ENCODE results near the gene SCGB2B2. TPM values are rescaled to one million over a fixed set of nuclear protein-coding genes. Genes with fewer than 3 reads are reported as not detected.

SCGB2B2 gene
- total RNA-seq, 1 experiment from 2014 or later, result 0.20 TPM

- TF ChIP-seq, protein P1, sequence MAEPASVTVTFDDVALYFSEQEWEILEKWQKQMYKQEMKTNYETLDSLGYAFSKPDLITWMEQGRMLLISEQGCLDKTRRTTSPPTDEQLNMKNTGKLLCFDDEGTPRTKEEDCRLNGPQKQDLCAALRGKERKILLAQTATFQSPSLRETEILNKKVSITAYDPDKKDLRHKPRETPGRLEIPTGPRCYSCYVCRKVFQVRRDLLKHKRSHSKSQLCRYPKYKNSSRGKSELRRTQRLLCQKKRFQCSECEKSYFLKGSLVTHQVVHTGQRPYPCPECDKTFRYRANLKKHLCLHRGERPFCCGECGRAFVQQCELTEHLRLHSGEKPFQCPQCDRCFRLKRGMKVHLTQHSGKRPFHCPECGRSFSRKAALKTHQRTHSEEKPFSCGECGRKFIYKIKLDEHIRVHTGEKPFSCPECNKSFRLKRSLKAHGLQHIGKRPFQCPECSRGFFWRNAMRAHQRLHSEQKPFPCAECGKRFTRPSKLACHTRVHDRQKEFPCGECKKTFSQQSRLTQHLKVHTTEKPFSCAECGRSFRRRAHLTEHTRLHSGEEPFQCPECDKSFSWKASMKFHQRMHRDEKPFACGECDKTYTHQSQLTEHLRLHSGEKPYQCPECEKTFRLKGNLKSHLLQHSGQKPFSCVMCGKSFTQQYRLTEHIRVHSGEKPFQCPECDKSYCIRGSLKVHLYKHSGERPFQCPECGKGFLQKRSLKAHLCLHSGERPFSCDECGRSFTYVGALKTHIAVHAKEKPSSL (CRISPR knock-in tag; conservative IDR thresholded peaks at IDR 0.05), result no peak
- no peak for TF ChIP-seq ZNF396 (CRISPR knock-in tag; IDR thresholded peaks at IDR 0.05; ENCODE audit: borderline replicate concordance)
- TF ChIP-seq, protein P2, sequence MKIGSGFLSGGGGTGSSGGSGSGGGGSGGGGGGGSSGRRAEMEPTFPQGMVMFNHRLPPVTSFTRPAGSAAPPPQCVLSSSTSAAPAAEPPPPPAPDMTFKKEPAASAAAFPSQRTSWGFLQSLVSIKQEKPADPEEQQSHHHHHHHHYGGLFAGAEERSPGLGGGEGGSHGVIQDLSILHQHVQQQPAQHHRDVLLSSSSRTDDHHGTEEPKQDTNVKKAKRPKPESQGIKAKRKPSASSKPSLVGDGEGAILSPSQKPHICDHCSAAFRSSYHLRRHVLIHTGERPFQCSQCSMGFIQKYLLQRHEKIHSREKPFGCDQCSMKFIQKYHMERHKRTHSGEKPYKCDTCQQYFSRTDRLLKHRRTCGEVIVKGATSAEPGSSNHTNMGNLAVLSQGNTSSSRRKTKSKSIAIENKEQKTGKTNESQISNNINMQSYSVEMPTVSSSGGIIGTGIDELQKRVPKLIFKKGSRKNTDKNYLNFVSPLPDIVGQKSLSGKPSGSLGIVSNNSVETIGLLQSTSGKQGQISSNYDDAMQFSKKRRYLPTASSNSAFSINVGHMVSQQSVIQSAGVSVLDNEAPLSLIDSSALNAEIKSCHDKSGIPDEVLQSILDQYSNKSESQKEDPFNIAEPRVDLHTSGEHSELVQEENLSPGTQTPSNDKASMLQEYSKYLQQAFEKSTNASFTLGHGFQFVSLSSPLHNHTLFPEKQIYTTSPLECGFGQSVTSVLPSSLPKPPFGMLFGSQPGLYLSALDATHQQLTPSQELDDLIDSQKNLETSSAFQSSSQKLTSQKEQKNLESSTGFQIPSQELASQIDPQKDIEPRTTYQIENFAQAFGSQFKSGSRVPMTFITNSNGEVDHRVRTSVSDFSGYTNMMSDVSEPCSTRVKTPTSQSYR (CRISPR knock-in tag; IDR thresholded peaks at IDR 0.05), result no peak
- TF ChIP-seq SOX15 (CRISPR knock-in tag; IDR thresholded peaks at IDR 0.05), result no peak
These were observed 4.5 kb upstream of the SCGB2B2 start (continued) for GRCh38 chr19:34681478-34681877.

DNA sequence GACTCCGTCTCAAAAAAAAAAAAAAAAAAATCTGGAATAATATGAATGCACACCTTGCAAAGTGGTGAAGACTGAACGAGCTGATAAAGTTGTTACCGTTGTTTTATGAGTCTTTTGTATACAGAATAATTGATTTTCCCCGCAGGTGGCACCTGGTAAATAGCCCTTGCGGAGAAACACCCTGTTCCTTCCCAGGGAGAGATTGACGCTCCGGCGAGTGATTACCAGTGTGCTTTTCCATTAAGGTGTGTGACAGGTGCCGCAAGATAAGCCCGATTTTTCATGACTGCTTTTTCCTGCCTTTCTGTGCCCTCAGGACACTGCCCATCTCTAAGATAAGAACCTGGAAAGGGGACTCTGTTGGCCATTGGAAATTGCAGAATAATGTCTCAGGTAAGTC lies 1.5 kb upstream of the SCGB2B2 start:
- peaks cover 41% of the 10 kb centered on the region for H3K36me3 Mint-ChIP-seq
- peak overlapping the region; percentile 70; the same call in 1 of the 2 replicates for H3K27ac Mint-ChIP-seq
- DNase-seq (ENCODE audit: low spot score) (no peak), ATAC-seq (no peak)
- peaks cover 7% of the 10 kb centered on the region for H3K9me3 Mint-ChIP-seq
- H3K4me3 Mint-ChIP-seq, result peak overlapping the region; percentile 99
- POLR2A ChIA-PET, result interaction anchor here (1.3 kb wide), 1 partner anchor 321 kb away, joined by 4 read pairs; the partner anchor contains the start of gene GRAMD1A
- peaks cover 19% of the 10 kb centered on the region for H3K4me1 Mint-ChIP-seq
- H3K27me3 Mint-ChIP-seq (ENCODE audit: low read depth), result peaks cover 17% of the 10 kb centered on the region
- CTCF ChIA-PET, result interaction anchor here (1.1 to 1.3 kb wide), 2 partner anchors 10 to 33 kb away, joined by 5 read pairs; no protein-coding TSS in a partner anchor
- TF ChIP-seq ZSCAN18 (CRISPR knock-in tag; IDR thresholded peaks at IDR 0.05) (no peak), HMGA2 (CRISPR knock-in tag; IDR thresholded peaks at IDR 0.05) (no peak), ZNF219 (CRISPR knock-in tag; IDR thresholded peaks at IDR 0.05; ENCODE audit: borderline replicate concordance) (no peak), USF2 (CRISPR knock-in tag; IDR thresholded peaks at IDR 0.05) (no peak), MYBL2 (CRISPR knock-in tag; IDR thresholded peaks at IDR 0.05) (no peak), SP1 (CRISPR knock-in tag; conservative IDR thresholded peaks at IDR 0.05) (no peak), ATF6 (CRISPR knock-in tag; IDR thresholded peaks at IDR 0.05) (no peak), MXD4 (CRISPR knock-in tag; IDR thresholded peaks at IDR 0.05; ENCODE audit: borderline replicate concordance) (no peak), IRF2 (CRISPR knock-in tag; IDR thresholded peaks at IDR 0.05; ENCODE audit: borderline replicate concordance, low read depth) (no peak), ERG (CRISPR knock-in tag; IDR thresholded peaks at IDR 0.05) (no peak), ZNF423 (CRISPR knock-in tag; IDR thresholded peaks at IDR 0.05) (no peak), GABPB1 (CRISPR knock-in tag; IDR thresholded peaks at IDR 0.05) (no peak), SMAD4 (CRISPR knock-in tag; IDR thresholded peaks at IDR 0.05) (no peak), TCF7 (CRISPR knock-in tag; IDR thresholded peaks at IDR 0.05; ENCODE audit: low read depth) (no peak), ZNF263 (CRISPR knock-in tag; IDR thresholded peaks at IDR 0.05; ENCODE audit: low read depth) (no peak), NFYB (CRISPR knock-in tag; conservative IDR thresholded peaks at IDR 0.05; ENCODE audit: low read depth) (no peak)
- TF ChIP-seq, protein P3, sequence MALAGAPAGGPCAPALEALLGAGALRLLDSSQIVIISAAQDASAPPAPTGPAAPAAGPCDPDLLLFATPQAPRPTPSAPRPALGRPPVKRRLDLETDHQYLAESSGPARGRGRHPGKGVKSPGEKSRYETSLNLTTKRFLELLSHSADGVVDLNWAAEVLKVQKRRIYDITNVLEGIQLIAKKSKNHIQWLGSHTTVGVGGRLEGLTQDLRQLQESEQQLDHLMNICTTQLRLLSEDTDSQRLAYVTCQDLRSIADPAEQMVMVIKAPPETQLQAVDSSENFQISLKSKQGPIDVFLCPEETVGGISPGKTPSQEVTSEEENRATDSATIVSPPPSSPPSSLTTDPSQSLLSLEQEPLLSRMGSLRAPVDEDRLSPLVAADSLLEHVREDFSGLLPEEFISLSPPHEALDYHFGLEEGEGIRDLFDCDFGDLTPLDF (CRISPR knock-in tag; IDR thresholded peaks at IDR 0.05), result no peak
